Loucy (cell line): ENCODE data around the gene GPATCH2.

Source experiments
- H2AFZ ChIP-seq: fragments of 200-600 bp; sonication (generic); 2 replicates; pipeline ENCODE4 v1.6.0; 2016; ENCODE audit warnings: antibody characterized with exemption, mild to moderate bottlenecking, low read length, moderate library complexity
- H3F3A ChIP-seq: fragments of 200-600 bp; 2 replicates; pipeline ENCODE4 v1.6.0; 2016; ENCODE audit warnings: antibody characterized with exemption, low read depth, mild to moderate bottlenecking
- H3K27me3 ChIP-seq: fragments of 200-600 bp; sonication (generic); 2 replicates; pipeline ENCODE4 v1.6.1; 2014; ENCODE audit warnings: low read length, mild to moderate bottlenecking; ENCODE audit not compliant: insufficient read depth, poor library complexity, severe bottlenecking
- H3K36me3 ChIP-seq: fragments of 200-600 bp; sonication (generic); 2 replicates; pipeline ENCODE4 v1.6.1; 2016; ENCODE audit warnings: low read length; ENCODE audit not compliant: insufficient read depth
- H3K4me1 ChIP-seq: fragments of 200-600 bp; sonication (generic); 2 replicates; pipeline ENCODE4 v1.5.1; 2014; ENCODE audit warnings: low read length, mild to moderate bottlenecking; ENCODE audit not compliant: insufficient read depth, poor library complexity, severe bottlenecking
- H3K4me2 ChIP-seq: fragments of 200-600 bp; sonication (generic); 2 replicates; pipeline ENCODE4 v1.6.0; 2014; ENCODE audit warnings: antibody characterized with exemption, low read length, low read depth, mild to moderate bottlenecking; ENCODE audit not compliant: poor library complexity, severe bottlenecking
- H3K4me3 ChIP-seq: fragments of 200-600 bp; sonication (generic); 2 replicates; pipeline ENCODE4 v1.5.1; 2014; ENCODE audit warnings: low read length, mild to moderate bottlenecking, mixed read lengths; ENCODE audit not compliant: poor library complexity, severe bottlenecking
- H3K79me2 ChIP-seq: fragments of 200-600 bp; sonication (generic); 2 replicates; pipeline ENCODE4 v1.6.1; 2014; ENCODE audit warnings: low read length; ENCODE audit not compliant: insufficient read depth
- H3K9ac ChIP-seq: fragments of 200-600 bp; sonication (generic); 2 replicates; pipeline ENCODE4 v1.6.0; 2014; ENCODE audit warnings: mild to moderate bottlenecking, low read depth, low read length, moderate library complexity; ENCODE audit not compliant: poor library complexity, severe bottlenecking
- H3K9me2 ChIP-seq: fragments of 200-600 bp; sonication (generic); replicated peaks from 2 replicates; pipeline ENCODE4 v1.6.1; 2016; ENCODE audit warnings: low read depth, low read length, mixed read lengths
- H3K9me3 ChIP-seq: fragments of 200-600 bp; sonication (generic); 2 replicates; pipeline ENCODE4 v1.6.1; 2014; ENCODE audit warnings: mild to moderate bottlenecking, antibody characterized with exemption, low read length, low read depth; ENCODE audit not compliant: insufficient read depth
- H4K20me1 ChIP-seq: fragments of 200-600 bp; sonication (generic); 2 replicates; pipeline ENCODE4 v1.6.0; 2014; ENCODE audit warnings: antibody characterized with exemption, low read length, mild to moderate bottlenecking; ENCODE audit not compliant: insufficient read depth, poor library complexity, severe bottlenecking
- EZH2phosphoT487 ChIP-seq: fragments of 200-600 bp; IDR thresholded peaks from 2 replicates; pipeline ENCODE4 v1.6.1; 2018; ENCODE audit warnings: antibody characterized with exemption, mild to moderate bottlenecking, moderate library complexity, borderline replicate concordance
- TF ChIP-seq, protein P1 (sequence below): fragments of 200-600 bp; sonication (generic); conservative IDR thresholded peaks from 2 replicates; pipeline ENCODE4 v1.5.1; 2014; ENCODE audit warnings: mild to moderate bottlenecking, antibody characterized with exemption, low read length

GPATCH2 gene

DNA sequence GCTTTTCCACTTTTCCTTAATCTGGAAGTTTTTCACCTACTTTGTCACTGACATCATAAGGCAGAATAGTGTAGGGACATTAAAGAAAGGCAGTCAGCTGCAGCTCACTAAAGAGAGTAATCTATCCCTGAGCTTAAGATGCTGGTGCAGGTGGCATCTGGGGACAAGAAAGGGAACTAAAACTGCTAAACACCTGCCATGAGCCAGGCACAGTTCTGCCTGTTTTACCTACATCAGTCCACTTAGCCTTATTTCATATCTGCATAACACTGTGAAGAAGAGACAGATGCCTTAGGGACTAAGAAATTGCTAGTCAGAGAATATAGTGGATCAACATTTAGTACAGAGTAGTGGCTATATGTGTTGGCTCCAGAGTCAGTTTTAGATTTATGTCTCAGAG lies 88.1 kb downstream of the GPATCH2 start:
- Histone ChIP-seq H3K4me1 (no peaks in the 10 kb centered on the region), H2AFZ (no peak overlapping the region), H3K36me3 (no peaks in the 10 kb centered on the region), H4K20me1 (no peaks in the 10 kb centered on the region), H3K4me2 (no peak overlapping the region), H3F3A (no peaks in the 10 kb centered on the region), H3K4me3 (no peak overlapping the region), H3K9me3 (peaks cover 3% of the 10 kb centered on the region; the same call in 1 of the 2 replicates), H3K27me3 (no peaks in the 10 kb centered on the region), H3K9me2 (no peaks in the 10 kb centered on the region), H3K79me2 (no peaks in the 10 kb centered on the region), H3K9ac (no peak overlapping the region)
- TF ChIP-seq, protein P1, sequence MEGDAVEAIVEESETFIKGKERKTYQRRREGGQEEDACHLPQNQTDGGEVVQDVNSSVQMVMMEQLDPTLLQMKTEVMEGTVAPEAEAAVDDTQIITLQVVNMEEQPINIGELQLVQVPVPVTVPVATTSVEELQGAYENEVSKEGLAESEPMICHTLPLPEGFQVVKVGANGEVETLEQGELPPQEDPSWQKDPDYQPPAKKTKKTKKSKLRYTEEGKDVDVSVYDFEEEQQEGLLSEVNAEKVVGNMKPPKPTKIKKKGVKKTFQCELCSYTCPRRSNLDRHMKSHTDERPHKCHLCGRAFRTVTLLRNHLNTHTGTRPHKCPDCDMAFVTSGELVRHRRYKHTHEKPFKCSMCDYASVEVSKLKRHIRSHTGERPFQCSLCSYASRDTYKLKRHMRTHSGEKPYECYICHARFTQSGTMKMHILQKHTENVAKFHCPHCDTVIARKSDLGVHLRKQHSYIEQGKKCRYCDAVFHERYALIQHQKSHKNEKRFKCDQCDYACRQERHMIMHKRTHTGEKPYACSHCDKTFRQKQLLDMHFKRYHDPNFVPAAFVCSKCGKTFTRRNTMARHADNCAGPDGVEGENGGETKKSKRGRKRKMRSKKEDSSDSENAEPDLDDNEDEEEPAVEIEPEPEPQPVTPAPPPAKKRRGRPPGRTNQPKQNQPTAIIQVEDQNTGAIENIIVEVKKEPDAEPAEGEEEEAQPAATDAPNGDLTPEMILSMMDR: no peak
- no peak for TF ChIP-seq EZH2phosphoT487

DNA sequence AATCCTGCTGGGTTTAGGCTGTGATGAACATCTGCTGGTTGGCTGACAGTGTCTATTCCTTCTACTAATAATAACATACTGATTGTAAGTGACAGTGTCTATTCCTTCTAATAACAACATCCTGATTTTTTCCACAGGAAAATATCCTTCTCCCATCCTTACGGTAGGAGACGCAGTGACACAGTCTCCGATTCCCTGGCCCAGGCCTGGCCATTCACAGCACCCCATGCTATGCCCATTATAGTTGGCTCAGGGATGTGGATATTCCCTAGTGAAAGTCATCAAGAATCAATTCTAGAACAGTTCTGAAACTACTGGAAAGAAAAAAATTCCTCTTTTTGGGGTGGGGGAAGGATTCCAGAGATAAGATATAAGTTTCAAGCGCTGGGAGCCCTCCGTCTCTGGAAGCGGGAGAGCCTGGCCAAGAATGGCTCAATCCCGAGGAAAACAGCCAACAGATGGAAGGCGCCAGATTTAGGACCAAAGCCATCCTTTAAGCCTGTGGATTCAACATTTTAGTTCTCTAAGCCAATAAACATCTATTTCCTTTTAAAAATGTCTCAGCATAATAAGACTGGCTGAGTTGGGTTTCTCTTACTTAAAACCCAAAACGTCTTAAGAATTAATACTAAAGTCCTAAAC lies 88.6 kb downstream of the GPATCH2 start:
- no peak overlapping the region for H3K4me2 ChIP-seq
- no peaks in the 10 kb centered on the region for H3K9me3 ChIP-seq
- H3K9me2 ChIP-seq: no peaks in the 10 kb centered on the region
- H3K4me3 ChIP-seq: no peak overlapping the region
- no peaks in the 10 kb centered on the region for H3K79me2 ChIP-seq
- H4K20me1 ChIP-seq: no peaks in the 10 kb centered on the region
- H3K4me1 ChIP-seq: no peaks in the 10 kb centered on the region
- no peak overlapping the region for H3K9ac ChIP-seq
- H3K36me3 ChIP-seq: no peaks in the 10 kb centered on the region
- no peaks in the 10 kb centered on the region for H3K27me3 ChIP-seq
- H2AFZ ChIP-seq: no peak overlapping the region
- TF ChIP-seq, protein P1: no peak
- TF ChIP-seq EZH2phosphoT487: no peak
- no peaks in the 10 kb centered on the region for H3F3A ChIP-seq

DNA sequence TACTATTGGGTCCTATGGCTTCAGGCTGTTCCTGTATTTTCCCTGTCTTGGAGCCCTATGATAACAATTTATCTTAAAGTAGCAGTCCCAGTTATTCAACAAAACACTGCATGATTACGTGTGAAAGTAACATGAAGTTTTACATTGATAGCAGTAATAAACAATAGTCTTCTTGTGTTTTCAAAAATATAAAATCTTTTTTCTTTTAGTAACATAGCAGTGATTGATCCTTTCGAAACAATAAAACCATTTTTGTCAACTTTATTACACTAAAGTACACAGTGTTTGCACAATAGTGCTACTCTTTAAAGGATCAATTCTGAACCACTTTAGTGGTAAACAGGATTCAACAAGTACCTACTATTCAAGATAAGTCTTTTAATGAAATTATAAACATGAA lies 90.6 kb downstream of the GPATCH2 start:
- Histone ChIP-seq H3F3A (no peaks in the 10 kb centered on the region), H3K79me2 (no peaks in the 10 kb centered on the region), H2AFZ (no peak overlapping the region), H3K9me2 (no peaks in the 10 kb centered on the region), H3K27me3 (no peaks in the 10 kb centered on the region), H3K4me3 (no peak overlapping the region), H3K4me1 (no peaks in the 10 kb centered on the region), H3K9me3 (no peaks in the 10 kb centered on the region), H4K20me1 (no peaks in the 10 kb centered on the region), H3K4me2 (no peak overlapping the region), H3K9ac (no peak overlapping the region), H3K36me3 (no peaks in the 10 kb centered on the region)
- TF ChIP-seq, protein P1: no peak
- TF ChIP-seq EZH2phosphoT487: no peak
